Nasal cavity respiratory epithelium epithelial cell of viscerocranial mucosa (primary cell): ENCODE measurements around the gene AAMDC. TPM values are rescaled to one million over a fixed set of nuclear protein-coding genes. Genes with fewer than 3 reads are reported as not detected.

Source experiments
- total RNA-seq: library from RNA; depleted of rRNA; stranded (reverse); fragments of >200 nt; gene quantifications from 2 replicates; pipeline ENCODE4 v1.2.3, GENCODE V29; 2014

Gene AAMDC
- total RNA-seq: 3.4 and 6.8 TPM in 2 replicates

GRCh38 chr11:77820565-77821348, at the start of gene AAMDC, which contains the start of gene RSF1:
Gene AAMDC (plus strand): TSS chr11:77821144. CDS start chr11:77842497, 21,353 bp downstream.
Gene RSF1 (minus strand): TSS chr11:77820722. CDS start chr11:77820714, 8 bp downstream.

Other genes starting within 250 kb of the AAMDC start
- gene AQP11, start 231.2 kb upstream of the AAMDC start, total RNA-seq: 0.34 and 0.43 TPM in 2 replicates
- gene CLNS1A, start 183.3 kb upstream of the AAMDC start, total RNA-seq: 130 and 233 TPM in 2 replicates
- gene RSF1, start 422 bp upstream of the AAMDC start, total RNA-seq: 22.2 and 41.4 TPM in 2 replicates
- gene INTS4, start 173.5 kb downstream of the AAMDC start, total RNA-seq: 22.2 and 25.9 TPM in 2 replicates
- gene KCTD14, start 202.1 kb downstream of the AAMDC start, total RNA-seq: 1.6 and 2.4 TPM in 2 replicates
- not detected in 2 replicates for gene THRSP, start 242.7 kb downstream of the AAMDC start, total RNA-seq